Measurements from ENCODE around the gene ALKAL2. TPM values are rescaled to one million over a fixed set of nuclear protein-coding genes. Genes with fewer than 3 reads are reported as not detected.

ALKAL2 gene, protein sequence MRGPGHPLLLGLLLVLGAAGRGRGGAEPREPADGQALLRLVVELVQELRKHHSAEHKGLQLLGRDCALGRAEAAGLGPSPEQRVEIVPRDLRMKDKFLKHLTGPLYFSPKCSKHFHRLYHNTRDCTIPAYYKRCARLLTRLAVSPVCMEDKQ
- total RNA-seq (2021), result 3.5 to 5.2 TPM (median 4.3 TPM) in 3 replicates
- percentile 57 among the genes with signal in this experiment for Bru-seq, nascent RNA
- long read RNA-seq, experiment 1, partial matches to known transcripts, result 1 of 7 reads
- long read RNA-seq, experiment 1, other reads (novel, unspliced or antisense), result 4 of 7 reads
- long read RNA-seq, experiment 2, partial matches to known transcripts, result 0 of 3 reads
- long read RNA-seq, experiment 2, other reads (novel, unspliced or antisense), result 2 of 3 reads
- long read RNA-seq, experiment 3, result 0 reads

DNA sequence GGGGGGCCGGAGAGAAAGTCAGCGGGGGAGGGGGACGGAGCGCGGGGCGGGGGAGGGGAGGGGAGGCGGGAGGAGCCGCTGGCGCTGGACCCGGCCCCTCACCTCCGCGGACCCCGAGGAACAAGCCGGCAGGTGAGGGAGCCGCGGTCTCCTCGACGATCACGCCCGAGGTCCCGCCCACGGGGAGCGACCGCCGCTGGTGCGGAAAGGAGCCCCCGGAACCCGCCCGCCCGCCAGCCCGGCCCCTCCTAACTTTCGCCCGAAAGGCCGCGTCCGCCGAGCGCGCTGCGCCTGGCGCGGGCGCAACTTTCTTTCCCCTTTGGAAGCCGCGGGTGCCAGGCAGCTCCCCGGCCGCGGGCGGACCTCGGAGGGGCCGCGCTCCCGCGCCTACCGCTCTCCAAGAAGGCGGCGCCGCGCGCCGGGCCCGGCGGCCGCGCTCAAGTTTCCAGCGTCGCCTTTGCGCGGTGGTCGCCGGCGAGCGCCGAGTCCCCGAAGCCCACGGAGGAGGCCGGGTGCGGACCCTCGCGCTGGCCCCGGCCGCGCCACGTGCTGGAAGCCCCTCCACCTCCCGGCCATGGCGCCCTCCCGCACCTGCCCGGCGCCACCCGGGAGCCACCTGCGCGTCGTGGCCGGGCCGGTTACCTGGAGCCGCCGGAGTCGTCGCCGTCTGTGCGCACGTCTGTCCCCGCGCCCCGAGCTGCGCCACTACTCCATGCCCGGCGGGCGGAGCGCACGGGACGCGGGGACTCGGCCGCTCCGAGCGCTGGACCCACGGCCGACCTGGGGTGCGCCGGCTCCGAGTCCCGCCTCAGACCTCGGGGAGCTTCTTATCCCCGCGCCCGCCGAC is at the start of gene ALKAL2:
TSS of gene ALKAL2 (minus strand) at position 181 of the 847 bp plus-strand sequence. CDS start 256 bp downstream, outside the sequence.
- DNase-seq (ENCODE audit: low spot score) (peak; percentile 44), ATAC-seq (peak; percentile 7)
- H3K36me3 Mint-ChIP-seq, result no peaks in the 10 kb centered on the region; the same call in 1 of the 2 replicates
- peak within 1 kb of the TSS; percentile 80 for H3K4me3 Mint-ChIP-seq
- H3K9me3 Mint-ChIP-seq, result no peaks in the 10 kb centered on the region
- CTCF ChIA-PET, result interaction anchor here (0.5 to 1.7 kb wide), 9 partner anchors 14 to 276 kb away, joined by 3 to 8 read pairs (median 4); no protein-coding TSS in a partner anchor
- POLR2A ChIA-PET, result interaction anchor here (0.7 kb wide), 1 partner anchor 1702 kb away, joined by 4 read pairs; no protein-coding TSS in a partner anchor
- H3K27ac Mint-ChIP-seq, result no peak within 1 kb of the TSS
- peaks cover 43% of the 10 kb centered on the region for H3K4me1 Mint-ChIP-seq
- peaks cover 57% of the 10 kb centered on the region for H3K27me3 Mint-ChIP-seq (ENCODE audit: low read depth)
- TF ChIP-seq ZNF317 (CRISPR knock-in tag; IDR thresholded peaks at IDR 0.05; ENCODE audit: borderline replicate concordance, low read depth) (0 out of 2 replicates have a peak, but pooled peaks have one; percentile 32), MLX (CRISPR knock-in tag; IDR thresholded peaks at IDR 0.05) (no peak), ELF4 (CRISPR knock-in tag; IDR thresholded peaks at IDR 0.05; ENCODE audit: low read depth) (peak; percentile 19; the same call in 1 of the 2 replicates), FOXP1 (CRISPR knock-in tag; IDR thresholded peaks at IDR 0.05; ENCODE audit: borderline replicate concordance) (peak; percentile 78; the same call in 1 of the 2 replicates), E2F5 (CRISPR knock-in tag; IDR thresholded peaks at IDR 0.05) (no peak), TCF7 (CRISPR knock-in tag; IDR thresholded peaks at IDR 0.05; ENCODE audit: low read depth) (no peak), ESRRA (CRISPR knock-in tag; IDR thresholded peaks at IDR 0.05; ENCODE audit: borderline replicate concordance) (no peak; the same call in 1 of the 2 replicates), ZNF138 (CRISPR knock-in tag; conservative IDR thresholded peaks at IDR 0.05) (no peak), TP53 (CRISPR knock-in tag; IDR thresholded peaks at IDR 0.05) (peak; percentile 74), ETV6 (CRISPR knock-in tag; IDR thresholded peaks at IDR 0.05) (no peak), FOXJ3 (CRISPR knock-in tag; IDR thresholded peaks at IDR 0.05; ENCODE audit: borderline replicate concordance) (no peak), E2F4 (CRISPR knock-in tag; IDR thresholded peaks at IDR 0.05; ENCODE audit: borderline replicate concordance, low read depth) (0 out of 2 replicates have a peak, but pooled peaks have one; percentile 21), GABPB1 (CRISPR knock-in tag; IDR thresholded peaks at IDR 0.05) (no peak), GTF2I (CRISPR knock-in tag; conservative IDR thresholded peaks at IDR 0.05) (no peak), ZNF423 (CRISPR knock-in tag; IDR thresholded peaks at IDR 0.05) (no peak), ZSCAN18 (CRISPR knock-in tag; IDR thresholded peaks at IDR 0.05) (no peak), KAT7 (CRISPR knock-in tag; IDR thresholded peaks at IDR 0.05; ENCODE audit: borderline replicate concordance) (no peak), ATF1 (CRISPR knock-in tag; IDR thresholded peaks at IDR 0.05) (no peak), FOXK1 (CRISPR knock-in tag; IDR thresholded peaks at IDR 0.05) (peak; percentile 42; the same call in 1 of the 2 replicates), ARID4B (CRISPR knock-in tag; IDR thresholded peaks at IDR 0.05; ENCODE audit: borderline replicate concordance) (0 out of 2 replicates have a peak, but pooled peaks have one; percentile 36)
- TF ChIP-seq, protein P1, sequence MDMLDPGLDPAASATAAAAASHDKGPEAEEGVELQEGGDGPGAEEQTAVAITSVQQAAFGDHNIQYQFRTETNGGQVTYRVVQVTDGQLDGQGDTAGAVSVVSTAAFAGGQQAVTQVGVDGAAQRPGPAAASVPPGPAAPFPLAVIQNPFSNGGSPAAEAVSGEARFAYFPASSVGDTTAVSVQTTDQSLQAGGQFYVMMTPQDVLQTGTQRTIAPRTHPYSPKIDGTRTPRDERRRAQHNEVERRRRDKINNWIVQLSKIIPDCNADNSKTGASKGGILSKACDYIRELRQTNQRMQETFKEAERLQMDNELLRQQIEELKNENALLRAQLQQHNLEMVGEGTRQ (CRISPR knock-in tag; IDR thresholded peaks at IDR 0.05), result no peak
- TF ChIP-seq, protein P2, sequence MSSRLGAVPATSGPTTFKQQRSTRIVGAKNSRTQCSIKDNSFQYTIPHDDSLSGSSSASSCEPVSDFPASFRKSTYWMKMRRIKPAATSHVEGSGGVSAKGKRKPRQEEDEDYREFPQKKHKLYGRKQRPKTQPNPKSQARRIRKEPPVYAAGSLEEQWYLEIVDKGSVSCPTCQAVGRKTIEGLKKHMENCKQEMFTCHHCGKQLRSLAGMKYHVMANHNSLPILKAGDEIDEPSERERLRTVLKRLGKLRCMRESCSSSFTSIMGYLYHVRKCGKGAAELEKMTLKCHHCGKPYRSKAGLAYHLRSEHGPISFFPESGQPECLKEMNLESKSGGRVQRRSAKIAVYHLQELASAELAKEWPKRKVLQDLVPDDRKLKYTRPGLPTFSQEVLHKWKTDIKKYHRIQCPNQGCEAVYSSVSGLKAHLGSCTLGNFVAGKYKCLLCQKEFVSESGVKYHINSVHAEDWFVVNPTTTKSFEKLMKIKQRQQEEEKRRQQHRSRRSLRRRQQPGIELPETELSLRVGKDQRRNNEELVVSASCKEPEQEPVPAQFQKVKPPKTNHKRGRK (CRISPR knock-in tag; IDR thresholded peaks at IDR 0.05; ENCODE audit: borderline replicate concordance), result no peak
